Spleen (tissue), 7 donors: ENCODE data around the gene PFDN6.

ENCODE experiments used
- POLR2A ChIP-seq, 3 donors: fragments of 450-650 bp; IDR thresholded peaks; one replicate each; pipeline ENCODE4 v1.5.1; 2017; ENCODE audit warnings: antibody characterized with exemption in 3 of 3, mild to moderate bottlenecking in 1 of 3
- TF ChIP-seq, protein P1 (sequence below), 11 experiments: fragments of 200-600 bp in 7 of 11; fragments of 450-650 bp in 4 of 11; sonication (generic) in 4 of 11; IDR thresholded peaks in 8 of 11; conservative IDR thresholded peaks in 3 of 11; 1 replicate in 7 of 11; 2 replicates in 4 of 11; pipeline versions ENCODE4 v1.4.0 to v1.8.0; 2016 to 2021; ENCODE audit warnings: antibody characterized with exemption in 11 of 11, inconsistent platforms in 4 of 11, mild to moderate bottlenecking in 1 of 11
- donor health status: DM: no; HTN: no; CAD: no; lungs with moderate emphysema.
- donor health status: DM: no; HTN: no; CAD: no.
- donor health status: DM: no; HTN: no; CAD: no.

GRCh38 chr6:33272275-33273128, 16.9 kb upstream of the PFDN6 start:
- TF ChIP-seq, protein P1, sequence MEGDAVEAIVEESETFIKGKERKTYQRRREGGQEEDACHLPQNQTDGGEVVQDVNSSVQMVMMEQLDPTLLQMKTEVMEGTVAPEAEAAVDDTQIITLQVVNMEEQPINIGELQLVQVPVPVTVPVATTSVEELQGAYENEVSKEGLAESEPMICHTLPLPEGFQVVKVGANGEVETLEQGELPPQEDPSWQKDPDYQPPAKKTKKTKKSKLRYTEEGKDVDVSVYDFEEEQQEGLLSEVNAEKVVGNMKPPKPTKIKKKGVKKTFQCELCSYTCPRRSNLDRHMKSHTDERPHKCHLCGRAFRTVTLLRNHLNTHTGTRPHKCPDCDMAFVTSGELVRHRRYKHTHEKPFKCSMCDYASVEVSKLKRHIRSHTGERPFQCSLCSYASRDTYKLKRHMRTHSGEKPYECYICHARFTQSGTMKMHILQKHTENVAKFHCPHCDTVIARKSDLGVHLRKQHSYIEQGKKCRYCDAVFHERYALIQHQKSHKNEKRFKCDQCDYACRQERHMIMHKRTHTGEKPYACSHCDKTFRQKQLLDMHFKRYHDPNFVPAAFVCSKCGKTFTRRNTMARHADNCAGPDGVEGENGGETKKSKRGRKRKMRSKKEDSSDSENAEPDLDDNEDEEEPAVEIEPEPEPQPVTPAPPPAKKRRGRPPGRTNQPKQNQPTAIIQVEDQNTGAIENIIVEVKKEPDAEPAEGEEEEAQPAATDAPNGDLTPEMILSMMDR (IDR thresholded peaks at IDR 0.05 in 8 of 11, conservative IDR thresholded peaks at IDR 0.05 in 3 of 11) = no peak
- TF ChIP-seq POLR2A (IDR thresholded peaks at IDR 0.05) = no peak
